ENCODE measurements around the gene PARK7.

The PARK7 gene

DNA sequence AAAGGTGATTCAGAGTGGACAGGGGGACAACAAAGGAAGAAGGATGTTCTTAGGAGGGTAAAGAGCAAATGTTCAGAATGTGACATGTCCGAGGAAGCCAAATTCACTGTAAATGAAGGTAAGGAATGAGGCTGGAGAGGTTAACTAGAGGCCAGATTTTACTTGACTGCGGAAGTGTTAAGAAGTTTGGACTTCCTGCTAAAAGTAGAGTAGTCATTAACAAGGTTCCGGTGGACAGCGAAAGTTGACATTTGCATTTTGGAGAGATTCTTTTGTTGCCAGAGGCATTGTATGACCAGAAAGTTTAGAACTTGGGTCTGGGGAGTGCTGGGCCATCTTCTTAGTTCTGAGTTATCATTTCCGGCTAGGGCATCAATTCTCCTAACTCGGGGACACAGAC lies 71.8 kb downstream of the PARK7 start:
- H3K9me2 ChIP-seq (ENCODE audit: low read depth, low read length), result no peaks in the 10 kb centered on the region
- H3K4me1 ChIP-seq (ENCODE audit: insufficient read depth, low read length, severe bottlenecking), result no peaks in the 10 kb centered on the region
- H3K9ac ChIP-seq (ENCODE audit: low read length), result no peak overlapping the region
- TF ChIP-seq EZH2 (IDR thresholded peaks at IDR 0.05; ENCODE audit: borderline replicate concordance, low read length), result no peak
- no peak overlapping the region for H3K4me2 ChIP-seq (ENCODE audit: low read length)
- H3F3A ChIP-seq (ENCODE audit: insufficient read depth, low read length), result no peaks in the 10 kb centered on the region
- no peak overlapping the region for H3K27ac ChIP-seq (ENCODE audit: low read depth, low read length, poor library complexity, severe bottlenecking)
- no peak overlapping the region for H2AFZ ChIP-seq (ENCODE audit: low read length)
- no peaks in the 10 kb centered on the region for H3K27me3 ChIP-seq (ENCODE audit: insufficient read depth, low read length)
- no peaks in the 10 kb centered on the region for H3K9me3 ChIP-seq (ENCODE audit: low read length)
- no peaks in the 10 kb centered on the region for H4K20me1 ChIP-seq (ENCODE audit: insufficient read depth, low read length)
- H3K79me2 ChIP-seq (ENCODE audit: insufficient read depth, low read length), result no peaks in the 10 kb centered on the region
- H3K36me3 ChIP-seq (ENCODE audit: insufficient read depth, low read length), result no peaks in the 10 kb centered on the region
- no peak overlapping the region for H3K4me3 ChIP-seq (ENCODE audit: low read depth, low read length, poor library complexity, severe bottlenecking)
